Trophoblast cell (in vitro differentiated cells and primary cell): ENCODE measurements around the gene CFAP298. TPM values are rescaled to one million over a fixed set of nuclear protein-coding genes. Genes with fewer than 3 reads are reported as not detected.
"Not testable (repeated sequence)": the region's sequence is repeated elsewhere in the genome, so short reads cannot be mapped to it uniquely, and the experiment has no call there.

Source experiments
- DNase-seq, 2 donors: peaks; one replicate each; pipeline ENCODE4 v3.0.0-alpha.2; 2016
- H2AFZ ChIP-seq: 2 replicates; pipeline ENCODE4 v1.6.1; 2013; ENCODE audit warnings: low read length, moderate library complexity, mild to moderate bottlenecking; ENCODE audit not compliant: insufficient read depth, poor library complexity
- H2AK5ac ChIP-seq: 2 replicates; pipeline ENCODE4 v1.6.1; 2013; ENCODE audit warnings: mild to moderate bottlenecking, low read length
- H2BK120ac ChIP-seq: 2 replicates; pipeline ENCODE4 v1.6.1; 2013; ENCODE audit warnings: low read length, mild to moderate bottlenecking, moderate library complexity; ENCODE audit not compliant: insufficient read depth, poor library complexity
- H2BK12ac ChIP-seq: 2 replicates; pipeline ENCODE4 v1.6.1; 2013; ENCODE audit warnings: mild to moderate bottlenecking, low read length, moderate library complexity
- H2BK5ac ChIP-seq: 2 replicates; pipeline ENCODE4 v1.6.1; 2013; ENCODE audit warnings: low read length, low read depth, moderate library complexity, mild to moderate bottlenecking; ENCODE audit not compliant: poor library complexity
- H3K14ac ChIP-seq: 2 replicates; pipeline ENCODE4 v1.6.1; 2013; ENCODE audit warnings: mild to moderate bottlenecking, low read length
- H3K18ac ChIP-seq: 2 replicates; pipeline ENCODE4 v1.6.1; 2013; ENCODE audit warnings: mild to moderate bottlenecking, low read length
- H3K23ac ChIP-seq: 2 replicates; pipeline ENCODE4 v1.6.1; 2013; ENCODE audit warnings: low read length
- H3K27ac ChIP-seq: 2 replicates; pipeline ENCODE4 v1.5.1; 2013; ENCODE audit warnings: low read depth, mild to moderate bottlenecking, inconsistent platforms, low read length, moderate library complexity
- H3K27me3 ChIP-seq: 2 replicates; pipeline ENCODE4 v1.6.1; 2013; ENCODE audit warnings: inconsistent platforms, mild to moderate bottlenecking, low read length, moderate library complexity; ENCODE audit not compliant: insufficient read depth
- H3K36me3 ChIP-seq, 2 experiments: 1 replicate in 1 of 2; 2 replicates in 1 of 2; pipeline ENCODE4 v1.6.1; 2013; ENCODE audit warnings: low read length in 2 of 2, mild to moderate bottlenecking in 2 of 2, moderate library complexity in 1 of 2; ENCODE audit not compliant: insufficient read depth in 2 of 2, control insufficient read depth in 1 of 2
- H3K4ac ChIP-seq: 2 replicates; pipeline ENCODE4 v1.6.1; 2013; ENCODE audit warnings: low read depth, mild to moderate bottlenecking, low read length, moderate library complexity
- H3K4me1 ChIP-seq, 2 experiments: 1 replicate in 1 of 2; 2 replicates in 1 of 2; pipeline ENCODE4 v1.6.1; 2013; ENCODE audit warnings: low read length in 2 of 2, mild to moderate bottlenecking in 2 of 2, moderate library complexity in 1 of 2; ENCODE audit not compliant: insufficient read depth in 2 of 2, control insufficient read depth in 1 of 2
- H3K4me2 ChIP-seq: 2 replicates; pipeline ENCODE4 v1.6.1; 2013; ENCODE audit warnings: inconsistent platforms, mild to moderate bottlenecking, low read length, moderate library complexity
- H3K4me3 ChIP-seq: 2 replicates; pipeline ENCODE4 v1.5.1; 2013; ENCODE audit warnings: mild to moderate bottlenecking, low read depth, low read length, inconsistent platforms
- H3K79me1 ChIP-seq: one replicate; pipeline ENCODE4 v1.6.1; 2013; ENCODE audit warnings: low read length
- H3K79me2 ChIP-seq: 2 replicates; pipeline ENCODE4 v1.6.1; 2013; ENCODE audit warnings: low read length, mild to moderate bottlenecking; ENCODE audit not compliant: control insufficient read depth, insufficient read depth, poor library complexity
- H3K9ac ChIP-seq: 2 replicates; pipeline ENCODE4 v1.6.1; 2013; ENCODE audit warnings: mild to moderate bottlenecking, low read length
- H3K9me3 ChIP-seq: 2 replicates; pipeline ENCODE4 v1.6.1; 2013; ENCODE audit warnings: low read depth, mild to moderate bottlenecking, control low read depth, inconsistent platforms, low read length; ENCODE audit not compliant: insufficient read depth
- H4K12ac ChIP-seq: 2 replicates; pipeline ENCODE4 v1.6.1; 2013; ENCODE audit warnings: low read depth, mild to moderate bottlenecking, low read length, moderate library complexity
- H4K8ac ChIP-seq: 2 replicates; pipeline ENCODE4 v1.6.1; 2013; ENCODE audit warnings: low read depth, mild to moderate bottlenecking, low read length, moderate library complexity
- H4K91ac ChIP-seq: one replicate; pipeline ENCODE4 v1.6.1; 2013; ENCODE audit warnings: low read depth, mild to moderate bottlenecking, low read length, moderate library complexity
- WGBS: extraction: QIAGEN DNeasy Blood & Tissue Kit; methylation state at CpG from one replicate; pipeline ENCODE4 v1.1.7; 2013; ENCODE audit warnings: missing lambda C conversion rate; ENCODE audit not compliant: insufficient read length, insufficient coverage; ENCODE audit errors: extremely low coverage; 5-methylcytosine and 5-hydroxymethylcytosine counted together
- polyA plus RNA-seq: library from polyadenylated mRNA; stranded (reverse); fragments of 200-250 nt; gene quantifications from 2 replicates; pipeline ENCODE4 v1.2.3, GENCODE V29; 2013

The CFAP298 gene, protein sequence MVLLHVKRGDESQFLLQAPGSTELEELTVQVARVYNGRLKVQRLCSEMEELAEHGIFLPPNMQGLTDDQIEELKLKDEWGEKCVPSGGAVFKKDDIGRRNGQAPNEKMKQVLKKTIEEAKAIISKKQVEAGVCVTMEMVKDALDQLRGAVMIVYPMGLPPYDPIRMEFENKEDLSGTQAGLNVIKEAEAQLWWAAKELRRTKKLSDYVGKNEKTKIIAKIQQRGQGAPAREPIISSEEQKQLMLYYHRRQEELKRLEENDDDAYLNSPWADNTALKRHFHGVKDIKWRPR
- 51.7 and 52.4 TPM in 2 replicates for polyA plus RNA-seq

DNA sequence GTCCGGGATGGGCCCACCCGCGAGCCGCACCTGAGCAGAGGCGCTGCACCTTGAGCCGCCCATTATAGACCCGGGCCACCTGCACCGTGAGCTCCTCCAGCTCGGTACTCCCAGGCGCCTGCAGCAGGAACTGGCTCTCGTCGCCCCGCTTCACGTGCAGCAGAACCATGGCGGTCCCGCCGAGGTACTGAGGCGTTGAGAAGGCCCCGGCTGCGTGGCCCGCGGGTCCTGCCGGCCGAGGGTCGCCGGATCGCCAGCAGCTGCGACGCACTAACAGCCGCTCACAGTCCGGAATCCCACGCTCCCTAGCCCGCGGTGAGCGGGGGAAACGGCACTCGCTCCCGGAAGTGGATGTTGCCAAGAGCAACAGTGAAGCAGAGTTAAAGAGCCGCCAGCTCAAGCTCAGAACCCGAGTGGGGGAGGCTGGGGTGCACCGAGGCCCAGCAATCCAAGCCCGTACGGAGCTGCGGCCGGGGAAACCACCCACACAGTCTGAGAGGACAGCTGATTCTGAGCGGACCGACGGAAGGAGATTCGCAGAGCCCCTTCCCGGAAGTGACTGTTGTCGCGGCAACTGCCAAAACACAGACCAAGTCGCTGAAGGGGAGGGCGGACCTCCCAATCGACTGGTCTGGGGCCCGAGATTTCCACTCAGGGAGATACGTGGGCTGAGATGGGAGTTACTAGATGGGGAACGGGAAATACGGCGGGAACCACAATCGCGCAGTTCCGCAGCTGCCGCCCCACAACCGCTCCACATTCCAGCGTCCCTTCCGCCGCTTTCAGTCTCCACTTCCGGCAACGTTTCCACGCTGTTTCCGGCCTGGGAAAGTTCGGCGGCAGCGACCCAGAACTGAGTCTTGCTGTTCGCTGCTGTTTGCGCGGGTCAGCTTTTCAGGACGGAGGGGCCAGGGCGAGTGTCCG lies at the start of gene CFAP298:
Gene CFAP298 (minus strand): TSS at position 303 of the 924 bp plus-strand sequence. CDS start 134 bp downstream, at position 169.
- H3K23ac ChIP-seq: no peak within 1 kb of the TSS
- WGBS: no CpG with 5 or more reads among the region's 81 CpGs
- H4K8ac ChIP-seq: peak within 1 kb of the TSS; percentile 90
- H4K12ac ChIP-seq: peak within 1 kb of the TSS; percentile 93
- H3K4ac ChIP-seq: peak within 1 kb of the TSS; percentile 60
- peaks cover 0 to 13% of the 10 kb centered on the region in 2 experiments for H3K36me3 ChIP-seq
- H2AK5ac ChIP-seq: peak within 1 kb of the TSS; percentile 1
- H3K27ac ChIP-seq: peak within 1 kb of the TSS; percentile 79
- peak within 1 kb of the TSS; percentile 80 for H4K91ac ChIP-seq
- peak within 1 kb of the TSS; percentile 91 for H3K18ac ChIP-seq
- H3K4me2 ChIP-seq: peak within 1 kb of the TSS; percentile 91
- no peaks in the 10 kb centered on the region for H3K9me3 ChIP-seq
- DNase-seq: peak; percentile 90
- H3K79me1 ChIP-seq: peaks cover 15% of the 10 kb centered on the region
- H2BK5ac ChIP-seq: peak within 1 kb of the TSS; percentile 95
- H2BK12ac ChIP-seq: no peak within 1 kb of the TSS
- H3K9ac ChIP-seq: peak within 1 kb of the TSS; percentile 81
- peaks cover 3 to 4% of the 10 kb centered on the region in 2 experiments for H3K4me1 ChIP-seq
- H3K79me2 ChIP-seq: peaks cover 4% of the 10 kb centered on the region
- H3K4me3 ChIP-seq: peak within 1 kb of the TSS; percentile 93
- peak within 1 kb of the TSS; percentile 85 for H2AFZ ChIP-seq
- H3K14ac ChIP-seq: peak within 1 kb of the TSS; percentile 92
- H2BK120ac ChIP-seq: peak within 1 kb of the TSS; percentile 88
- no peaks in the 10 kb centered on the region for H3K27me3 ChIP-seq

DNA sequence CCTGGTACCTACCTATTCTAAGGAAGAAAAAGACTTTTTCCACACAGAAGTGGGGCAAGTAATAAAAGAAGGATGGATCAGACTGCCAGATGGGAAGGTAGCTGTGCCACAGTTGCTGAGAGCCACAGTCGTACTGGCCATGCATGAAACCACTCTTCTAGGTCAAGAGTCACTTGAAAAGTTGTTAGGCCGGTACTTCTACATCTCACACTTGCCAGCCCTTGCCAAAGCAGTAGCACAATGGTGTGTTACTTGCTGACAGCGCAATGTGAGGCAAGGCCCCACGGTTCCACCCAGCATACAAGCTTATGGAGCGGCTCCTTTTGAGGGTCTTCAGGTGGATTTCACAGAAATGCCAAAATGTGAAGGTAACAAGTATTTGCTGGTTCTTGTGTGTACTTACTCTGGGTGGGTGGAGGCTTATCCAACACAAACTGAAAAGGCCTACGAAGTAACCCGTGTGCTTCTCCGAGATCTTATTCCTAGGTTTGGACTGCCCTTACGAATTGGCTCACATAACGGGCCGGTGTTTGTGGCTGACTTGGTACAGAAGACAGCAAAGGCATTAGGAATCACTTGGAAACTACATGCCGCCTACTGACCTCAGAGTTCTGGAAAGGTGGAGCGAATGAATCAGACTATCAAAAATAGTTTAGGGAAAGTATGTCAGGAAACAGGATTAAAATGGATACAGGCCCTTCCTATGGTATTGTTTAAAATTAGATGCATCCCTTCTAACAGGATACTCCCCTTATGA lies 49.0 kb upstream of the CFAP298 start:
- peak overlapping the region; percentile 72 for H3K27ac ChIP-seq
- DNase-seq: peak; percentile 76 to 85

DNA sequence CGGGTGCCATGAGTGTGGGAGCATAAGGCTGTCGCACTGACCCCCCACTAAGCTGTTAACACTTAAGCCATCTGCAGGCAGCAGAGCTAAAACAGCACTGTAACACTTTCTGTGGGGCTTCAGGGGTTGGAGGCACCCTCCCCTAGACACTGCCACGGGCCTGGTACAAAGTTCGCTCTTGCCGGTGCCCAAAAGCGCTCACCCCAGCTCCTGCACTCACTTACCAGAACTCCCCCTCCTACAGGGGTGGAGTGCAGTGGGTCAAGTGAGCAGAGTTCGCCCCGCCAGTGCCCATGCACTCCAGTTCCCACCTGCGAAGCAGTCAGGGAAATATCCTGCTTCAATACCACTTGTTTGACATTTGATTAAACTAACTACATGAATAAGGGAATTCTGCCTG lies 46.3 kb upstream of the CFAP298 start:
- H2BK5ac ChIP-seq: no peak overlapping the region
- no peak overlapping the region for H2AK5ac ChIP-seq
- no peak overlapping the region for H3K14ac ChIP-seq
- H3K9me3 ChIP-seq: no peaks in the 10 kb centered on the region
- no peak overlapping the region for H3K4me2 ChIP-seq
- H3K23ac ChIP-seq: no peak overlapping the region
- peaks cover 4 to 11% of the 10 kb centered on the region in 2 experiments for H3K4me1 ChIP-seq
- H3K4ac ChIP-seq: no peak overlapping the region
- no peak overlapping the region for H4K8ac ChIP-seq
- no peak overlapping the region for H3K4me3 ChIP-seq
- no peak for DNase-seq
- peaks cover 2% of the 10 kb centered on the region for H3K79me1 ChIP-seq
- no peaks in the 10 kb centered on the region for H3K27me3 ChIP-seq
- H2BK120ac ChIP-seq: no peak overlapping the region
- no peak overlapping the region for H3K27ac ChIP-seq
- H3K36me3 ChIP-seq: peaks cover 11 to 13% of the 10 kb centered on the region in 2 experiments
- no peak overlapping the region for H3K18ac ChIP-seq
- H4K12ac ChIP-seq: no peak overlapping the region
- H3K79me2 ChIP-seq: no peaks in the 10 kb centered on the region
- no peak overlapping the region for H4K91ac ChIP-seq
- H3K9ac ChIP-seq: no peak overlapping the region
- H2AFZ ChIP-seq: no peak overlapping the region
- H2BK12ac ChIP-seq: no peak overlapping the region
- no CpG with 5 or more reads among the region's 9 CpGs for WGBS

More for the DNA sequence above, 49.0 kb upstream of the CFAP298 start:
- H3K27me3 ChIP-seq, H2AK5ac ChIP-seq, H3K9ac ChIP-seq, H3K23ac ChIP-seq, H3K18ac ChIP-seq, H3K4me3 ChIP-seq, H3K4ac ChIP-seq, H3K9me3 ChIP-seq, H3K79me1 ChIP-seq, H4K12ac ChIP-seq, H2BK12ac ChIP-seq, H3K79me2 ChIP-seq: not testable (repeated sequence)
- Histone ChIP-seq H3K4me2 (peak overlapping the region; percentile 33), H3K14ac (peak overlapping the region; percentile 46), H2BK120ac (peak overlapping the region; percentile 72), H2BK5ac (peak overlapping the region; percentile 71), H4K91ac (peak overlapping the region; percentile 50), H2AFZ (peak overlapping the region; percentile 39), H3K4me1 (peaks cover 4 to 11% of the 10 kb centered on the region in 2 experiments), H4K8ac (peak overlapping the region; percentile 47), H3K36me3 (peaks cover 14 to 20% of the 10 kb centered on the region in 2 experiments)
- WGBS: no CpG with 5 or more reads among the region's 13 CpGs

DNA sequence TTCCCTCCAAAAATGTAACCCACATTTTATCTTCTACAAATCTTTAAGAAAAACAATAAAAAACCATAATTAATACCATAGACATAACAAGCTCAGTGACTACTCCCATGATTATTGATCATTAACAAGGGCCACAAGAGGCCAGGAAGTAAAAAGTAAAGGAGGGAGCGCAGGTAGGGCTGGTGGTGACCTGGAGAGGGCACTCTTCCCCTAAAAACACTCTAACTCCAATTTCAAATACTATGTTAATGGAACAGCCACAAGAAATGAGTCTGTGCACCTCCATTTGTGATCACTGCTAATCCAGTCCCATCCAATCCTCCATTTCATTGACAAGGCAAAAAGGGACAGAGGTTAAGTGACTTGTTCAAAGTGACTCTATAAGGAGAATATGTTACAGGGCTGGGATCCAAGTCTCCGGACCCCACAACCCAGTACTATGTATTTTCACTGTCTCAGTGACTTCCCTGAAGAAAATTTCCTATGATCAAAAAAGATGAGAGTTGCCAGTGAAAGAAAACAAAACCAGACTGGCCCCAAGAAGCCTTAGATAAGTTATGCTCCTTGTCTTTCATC lies 41.2 kb upstream of the CFAP298 start:
- WGBS: no CpG with 5 or more reads among the region's 2 CpGs
- H3K9ac ChIP-seq: no peak overlapping the region

More for the DNA sequence above, 41.2 kb upstream of the CFAP298 start:
- no peaks in the 10 kb centered on the region for H3K9me3 ChIP-seq
- no peak overlapping the region for H4K8ac ChIP-seq
- DNase-seq: peak; percentile 1 to 55
- no peak overlapping the region for H2BK12ac ChIP-seq
- H2BK5ac ChIP-seq: no peak overlapping the region
- H3K4me2 ChIP-seq: no peak overlapping the region
- H2AK5ac ChIP-seq: no peak overlapping the region
- H2BK120ac ChIP-seq: no peak overlapping the region
- no peak overlapping the region for H3K18ac ChIP-seq
- no peaks in the 10 kb centered on the region for H3K79me2 ChIP-seq
- H3K23ac ChIP-seq: no peak overlapping the region
- no peak overlapping the region for H2AFZ ChIP-seq
- no peaks in the 10 kb centered on the region for H3K27me3 ChIP-seq
- H4K12ac ChIP-seq: no peak overlapping the region
- no peak overlapping the region for H3K27ac ChIP-seq
- no peaks in the 10 kb centered on the region for H3K4me1 ChIP-seq
- H3K36me3 ChIP-seq: peaks cover 5 to 12% of the 10 kb centered on the region in 2 experiments
- no peak overlapping the region for H3K4me3 ChIP-seq
- H3K14ac ChIP-seq: no peak overlapping the region
- no peaks in the 10 kb centered on the region for H3K79me1 ChIP-seq
- H4K91ac ChIP-seq: no peak overlapping the region
- H3K4ac ChIP-seq: no peak overlapping the region
